CD4-positive, alpha-beta T cell treated with Interleukin-17A for 4 hours (primary cell): ENCODE results near the gene AMDHD2.
A peak's percentile ranks its signal among the peaks of the same experiment; 100 is the strongest.

Experiments used
- DNase-seq: peaks from one replicate; pipeline ENCODE4 v3.0.0-alpha.2; 2020; ENCODE audit warnings: mixed read lengths

The AMDHD2 gene

DNA sequence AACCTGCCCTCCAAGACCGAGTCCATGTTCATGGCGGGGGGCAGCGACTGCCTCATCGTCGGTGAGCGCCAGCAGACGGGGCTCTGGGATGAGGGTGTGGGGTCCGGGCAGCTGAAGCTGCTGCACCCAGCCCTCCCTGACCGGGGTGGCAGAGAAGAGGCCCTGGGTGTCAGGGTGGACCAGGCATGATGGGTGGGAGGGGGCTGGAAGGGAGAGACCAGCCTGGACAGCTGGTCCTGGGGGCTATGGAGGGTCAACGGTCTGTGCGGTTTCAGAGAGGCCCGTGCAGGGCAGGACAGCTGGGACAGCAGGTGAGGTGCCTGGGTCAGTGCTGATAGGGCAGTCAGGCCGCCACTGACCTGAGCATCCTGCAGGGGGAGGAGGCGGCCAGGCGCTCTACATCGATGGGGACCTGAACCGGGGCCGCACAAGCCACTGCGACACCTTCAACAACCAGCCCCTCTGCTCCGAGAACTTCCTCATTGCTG, 19.7 kb upstream of the AMDHD2 start:
- DNase-seq = no peak

DNA sequence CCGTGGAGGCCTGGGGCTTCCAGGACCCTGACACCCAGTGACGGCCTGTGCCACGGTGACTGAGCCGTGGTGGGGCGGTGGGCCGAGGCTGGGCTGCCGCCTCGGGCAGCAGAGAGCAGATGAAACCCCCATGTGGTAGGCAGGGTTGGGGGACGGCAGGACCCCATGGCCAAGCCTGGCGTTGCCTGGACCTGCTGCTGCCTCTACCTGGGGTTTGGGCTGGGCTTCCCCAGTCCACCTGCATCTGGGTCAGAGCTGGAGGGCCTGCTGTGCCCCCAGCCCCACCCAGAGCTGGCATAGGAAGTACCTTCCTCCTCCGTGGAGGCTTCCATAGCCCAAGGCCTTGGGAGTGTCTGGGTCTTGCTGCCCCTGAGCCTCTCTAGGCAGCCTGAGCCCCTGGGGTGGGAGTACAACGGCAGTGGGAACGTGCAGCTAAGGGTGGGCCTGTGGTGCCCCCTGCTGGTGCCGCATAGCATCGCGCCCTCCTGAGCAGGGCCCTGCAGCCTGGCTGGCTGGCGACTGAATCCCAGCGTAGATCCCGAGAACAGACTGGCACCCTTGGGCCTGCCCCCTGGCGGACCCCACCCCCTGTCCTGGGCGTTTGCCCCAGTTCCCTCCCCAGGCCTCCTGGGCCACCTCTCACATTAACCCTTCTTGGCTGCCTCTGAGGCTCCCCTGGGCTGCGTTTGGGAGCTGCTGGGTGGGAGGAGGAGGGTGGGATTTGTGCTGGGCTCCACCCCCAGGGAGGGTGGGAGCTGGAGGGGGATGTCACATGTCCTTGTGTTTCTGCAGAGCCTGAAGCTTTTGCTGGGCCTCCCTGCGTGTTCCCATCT, 19.0 kb upstream of the AMDHD2 start:
- DNase-seq = peak; percentile 86

DNA sequence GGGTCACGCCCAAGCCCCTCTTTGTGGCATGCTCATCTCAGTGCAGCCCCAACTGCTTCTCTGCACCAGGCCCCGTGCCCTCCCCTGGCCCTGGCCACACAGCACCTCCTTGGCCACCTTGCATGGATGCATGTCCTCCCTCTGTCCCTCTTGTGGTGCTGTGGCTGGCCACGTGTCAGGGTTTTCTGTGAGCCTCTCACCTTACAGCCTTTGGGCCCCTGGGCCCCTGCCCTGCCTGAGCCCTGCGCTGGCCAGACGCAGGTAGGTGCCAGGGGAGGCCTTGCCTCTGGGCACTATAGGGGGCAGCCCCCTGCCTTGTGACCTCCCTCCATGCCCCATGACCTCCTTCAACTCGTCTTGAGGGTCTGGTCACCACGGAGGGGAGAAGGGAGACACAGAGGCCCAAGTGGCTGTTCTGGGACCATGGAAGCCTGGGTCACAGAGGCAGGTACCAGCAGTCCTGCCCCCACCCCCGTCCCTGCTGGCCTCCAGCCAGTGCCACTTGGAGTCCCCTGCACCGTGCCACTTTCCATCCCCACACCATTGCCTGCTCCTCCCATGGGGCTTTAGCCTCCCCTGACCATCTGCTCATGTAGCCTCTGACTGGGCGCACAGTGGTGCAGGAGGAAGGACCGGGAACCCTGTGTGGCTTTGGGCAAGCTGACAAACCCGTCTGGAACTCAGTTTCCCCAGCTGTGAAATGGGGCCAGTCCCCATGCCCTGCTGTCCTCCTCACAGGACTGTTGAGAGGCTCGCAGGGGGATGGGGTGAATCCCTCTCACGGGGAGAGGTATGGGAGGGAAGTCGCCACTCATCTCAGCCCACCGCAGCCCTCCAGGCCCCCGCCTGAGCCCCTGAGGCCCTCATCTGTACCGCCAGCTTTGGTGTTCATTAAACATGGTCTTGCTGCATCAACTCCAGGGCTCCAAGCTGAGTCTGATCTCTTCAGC, 17.9 kb upstream of the AMDHD2 start:
- no peak for DNase-seq

- no peak for DNase-seq
Observed at GRCh38 chr16:2505695-2506094, 14.5 kb upstream of the AMDHD2 start.

DNA sequence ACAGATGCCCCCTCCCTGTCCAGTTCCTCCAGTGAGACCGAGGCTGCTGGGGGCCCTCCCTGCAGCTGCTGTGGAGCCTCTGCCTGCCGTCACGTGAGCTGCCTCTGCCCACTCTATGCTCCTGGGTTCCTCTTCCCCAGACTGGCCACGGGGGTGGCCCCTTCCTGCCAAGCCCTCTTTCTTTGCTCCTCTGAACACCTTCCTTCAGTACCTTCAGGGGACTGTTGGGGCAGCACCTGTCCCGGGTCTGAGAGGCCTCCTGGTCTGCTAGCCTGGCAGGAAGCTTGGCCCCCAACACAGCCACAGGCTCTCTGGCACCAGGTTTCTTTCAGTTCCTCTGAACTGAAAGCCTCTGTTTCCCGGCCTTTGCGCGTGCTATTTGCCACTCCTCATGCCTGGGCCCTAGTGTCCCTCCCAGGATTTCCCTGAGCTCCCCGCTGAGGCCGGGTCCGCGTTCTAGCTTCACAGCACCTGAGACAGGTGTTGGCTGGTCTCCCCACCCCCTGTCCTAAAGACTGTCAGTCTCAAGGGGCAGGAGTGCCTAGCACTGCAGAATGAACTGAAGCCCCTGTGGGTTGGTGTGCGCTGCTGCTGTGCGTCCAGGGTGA, 13.0 kb upstream of the AMDHD2 start:
- DNase-seq = no peak

DNA sequence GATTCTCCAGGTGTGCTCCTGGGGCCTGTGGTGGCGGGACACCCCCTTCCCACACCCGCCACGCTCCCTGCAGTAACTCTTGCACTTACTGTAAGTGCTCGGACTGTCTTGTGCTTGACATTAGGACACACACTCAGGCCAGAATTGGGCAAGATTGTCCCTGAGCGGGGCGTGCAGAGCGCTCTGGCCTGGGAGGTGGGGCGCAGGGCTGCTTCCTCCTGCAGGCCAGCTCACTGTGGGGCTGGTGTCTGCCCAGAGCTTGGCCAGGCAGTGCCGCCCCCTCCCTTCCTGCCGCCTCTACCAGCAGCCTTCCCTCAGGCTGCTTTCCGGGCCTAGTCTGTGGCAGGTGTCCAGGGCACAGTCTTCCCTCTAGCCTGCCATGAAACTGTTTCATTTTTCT, 12.5 kb upstream of the AMDHD2 start:
- no peak for DNase-seq

- DNase-seq = no peak
Observed at GRCh38 chr16:2508722-2509400, 11.3 kb upstream of the AMDHD2 start.

GRCh38 chr16:2511128-2511800, 8.9 kb upstream of the AMDHD2 start:
- no peak for DNase-seq

GRCh38 chr16:2511996-2512734, 8.0 kb upstream of the AMDHD2 start:
- no peak for DNase-seq

DNA sequence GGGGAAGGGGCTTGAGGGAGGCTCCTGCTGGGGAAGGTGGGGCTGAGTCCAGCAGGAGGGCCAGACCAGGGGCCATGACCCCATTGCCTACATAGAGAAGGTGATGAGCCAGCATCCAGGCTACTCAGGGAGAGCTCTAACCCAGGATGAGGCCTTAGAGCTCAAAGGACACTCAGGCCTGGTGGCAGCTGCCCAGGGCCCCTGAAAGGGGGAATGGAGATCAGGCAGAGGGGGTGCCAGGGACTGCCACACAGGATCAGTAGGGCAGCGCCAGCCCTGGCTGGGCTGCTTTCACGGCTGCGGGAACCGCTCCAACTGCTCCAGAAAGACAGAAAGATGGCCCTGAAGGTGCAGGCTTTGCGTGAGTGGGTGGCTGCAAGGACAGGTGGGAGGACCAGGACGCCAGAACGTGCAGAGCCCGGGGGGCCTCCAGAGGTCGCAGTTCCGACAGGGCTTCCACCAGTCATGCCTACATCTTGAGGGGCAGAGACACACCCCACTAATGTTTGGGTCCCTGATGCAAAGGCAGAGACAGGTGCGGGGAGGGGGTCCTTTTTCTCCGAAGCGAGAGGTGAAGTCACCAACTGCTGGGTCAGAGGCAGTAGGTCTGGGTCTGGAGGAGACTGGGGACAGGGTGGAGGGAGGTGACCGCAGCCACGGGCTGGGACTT, 7.3 kb upstream of the AMDHD2 start:
- DNase-seq = peak; percentile 50

GRCh38 chr16:2513405-2514332, 6.5 kb upstream of the AMDHD2 start, which contains the start of gene ATP6V0C:
Gene ATP6V0C (plus strand): TSS chr16:2513952. CDS start chr16:2514104, 152 bp downstream.
- DNase-seq = peak; percentile 97

DNA sequence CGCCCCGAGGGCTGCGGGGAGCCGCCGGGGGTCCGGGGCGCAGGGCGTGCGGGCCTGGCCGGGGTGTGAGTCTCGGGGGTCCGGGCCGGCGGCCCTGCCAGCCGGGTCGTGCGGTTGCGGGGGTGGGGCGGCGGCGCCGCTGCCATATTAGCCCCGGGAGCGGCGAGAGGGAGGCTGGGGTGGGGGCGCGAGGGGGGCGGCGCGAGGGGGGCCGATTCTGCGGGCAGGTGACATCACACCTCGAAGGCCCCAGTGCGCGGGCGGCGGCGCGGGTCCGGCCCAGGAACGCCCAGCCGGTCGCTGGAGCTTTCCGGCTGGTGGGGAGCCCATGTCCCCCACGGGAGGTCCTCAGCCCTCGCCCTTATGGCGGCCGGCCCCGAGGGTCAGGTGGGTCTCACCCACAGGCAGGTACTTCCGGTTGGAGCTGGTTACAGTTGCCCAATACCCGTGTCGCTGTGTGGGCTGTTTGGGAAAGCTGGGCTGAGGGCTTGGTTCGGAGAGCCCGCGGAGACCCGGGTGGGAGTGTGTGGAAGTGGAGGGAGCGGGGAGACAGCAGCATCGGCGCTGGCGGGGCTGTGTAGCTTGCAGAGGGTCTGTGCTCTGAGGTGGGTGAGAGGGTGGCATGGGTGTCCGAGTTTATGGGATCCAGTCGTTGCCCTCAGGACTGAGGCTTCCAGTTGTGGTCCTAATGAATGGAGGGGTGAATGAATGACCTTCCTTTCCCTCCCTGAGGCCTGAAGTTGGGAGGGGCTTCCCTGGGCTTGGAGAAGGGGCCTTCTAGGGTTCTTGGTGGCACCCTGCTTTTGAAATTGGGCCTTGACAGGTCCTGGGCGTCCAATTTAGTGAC, 5.6 kb upstream of the AMDHD2 start:
- DNase-seq = peak; percentile 40

GRCh38 chr16:2515180-2515851, 4.9 kb upstream of the AMDHD2 start:
- DNase-seq = no peak

DNA sequence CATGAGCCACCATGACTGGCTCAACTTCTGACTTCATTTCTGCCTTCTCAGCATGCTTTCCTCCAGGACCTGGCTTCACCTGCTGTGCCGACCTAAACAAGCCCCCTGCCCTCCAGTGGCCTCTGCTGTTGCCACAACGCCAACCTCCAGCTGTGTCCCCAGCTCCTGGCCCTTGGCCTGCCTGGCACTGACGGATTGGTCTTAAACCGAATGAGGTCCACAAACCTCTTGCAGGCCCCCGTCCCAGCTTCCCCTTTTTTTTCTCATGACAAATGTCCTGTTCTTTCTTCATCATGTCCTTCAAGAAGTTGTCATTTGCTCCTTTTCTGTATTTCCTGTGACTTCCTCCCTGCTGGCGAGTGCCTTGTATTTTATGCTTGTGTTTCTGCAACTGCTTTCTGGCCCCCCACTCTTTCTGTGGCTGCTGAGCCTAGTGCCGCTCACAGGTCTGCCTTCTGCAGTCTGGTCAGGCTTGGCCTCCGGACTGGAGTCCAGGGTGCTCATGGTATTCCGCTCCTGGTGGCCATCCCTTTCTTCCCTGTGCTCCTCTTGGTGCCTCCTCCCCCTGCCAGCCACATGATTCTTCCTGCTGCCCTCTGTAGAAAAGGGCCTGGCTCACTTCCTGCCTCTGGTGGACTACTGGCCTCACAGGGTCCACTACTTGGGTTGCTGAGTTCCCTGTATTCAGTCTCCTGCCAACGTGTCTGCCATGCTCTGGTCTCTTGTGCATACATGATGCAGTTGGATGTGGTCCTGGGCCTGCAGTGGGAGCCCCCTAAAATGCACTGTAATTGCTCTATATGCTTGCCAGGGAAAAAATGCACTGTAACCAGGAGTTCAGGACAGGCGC, 3.6 kb upstream of the AMDHD2 start:
- DNase-seq = no peak

- DNase-seq = no peak
Observed at GRCh38 chr16:2517954-2518605, 2.1 kb upstream of the AMDHD2 start.
